Loucy (cell line): ENCODE data around the gene RCE1.

Experiments used
- H2AFZ ChIP-seq: fragments of 200-600 bp; sonication (generic); 2 replicates; pipeline ENCODE4 v1.6.0; 2016; ENCODE audit warnings: antibody characterized with exemption, mild to moderate bottlenecking, low read length, moderate library complexity
- H3F3A ChIP-seq: fragments of 200-600 bp; 2 replicates; pipeline ENCODE4 v1.6.0; 2016; ENCODE audit warnings: antibody characterized with exemption, low read depth, mild to moderate bottlenecking
- H3K27me3 ChIP-seq: fragments of 200-600 bp; sonication (generic); 2 replicates; pipeline ENCODE4 v1.6.1; 2014; ENCODE audit warnings: low read length, mild to moderate bottlenecking; ENCODE audit not compliant: insufficient read depth, poor library complexity, severe bottlenecking
- H3K36me3 ChIP-seq: fragments of 200-600 bp; sonication (generic); 2 replicates; pipeline ENCODE4 v1.6.1; 2016; ENCODE audit warnings: low read length; ENCODE audit not compliant: insufficient read depth
- H3K4me1 ChIP-seq: fragments of 200-600 bp; sonication (generic); 2 replicates; pipeline ENCODE4 v1.5.1; 2014; ENCODE audit warnings: low read length, mild to moderate bottlenecking; ENCODE audit not compliant: insufficient read depth, poor library complexity, severe bottlenecking
- H3K4me2 ChIP-seq: fragments of 200-600 bp; sonication (generic); 2 replicates; pipeline ENCODE4 v1.6.0; 2014; ENCODE audit warnings: antibody characterized with exemption, low read length, low read depth, mild to moderate bottlenecking; ENCODE audit not compliant: poor library complexity, severe bottlenecking
- H3K4me3 ChIP-seq: fragments of 200-600 bp; sonication (generic); 2 replicates; pipeline ENCODE4 v1.5.1; 2014; ENCODE audit warnings: low read length, mild to moderate bottlenecking, mixed read lengths; ENCODE audit not compliant: poor library complexity, severe bottlenecking
- H3K79me2 ChIP-seq: fragments of 200-600 bp; sonication (generic); 2 replicates; pipeline ENCODE4 v1.6.1; 2014; ENCODE audit warnings: low read length; ENCODE audit not compliant: insufficient read depth
- H3K9ac ChIP-seq: fragments of 200-600 bp; sonication (generic); 2 replicates; pipeline ENCODE4 v1.6.0; 2014; ENCODE audit warnings: mild to moderate bottlenecking, low read depth, low read length, moderate library complexity; ENCODE audit not compliant: poor library complexity, severe bottlenecking
- H3K9me2 ChIP-seq: fragments of 200-600 bp; sonication (generic); replicated peaks from 2 replicates; pipeline ENCODE4 v1.6.1; 2016; ENCODE audit warnings: low read depth, low read length, mixed read lengths
- H3K9me3 ChIP-seq: fragments of 200-600 bp; sonication (generic); 2 replicates; pipeline ENCODE4 v1.6.1; 2014; ENCODE audit warnings: mild to moderate bottlenecking, antibody characterized with exemption, low read length, low read depth; ENCODE audit not compliant: insufficient read depth
- H4K20me1 ChIP-seq: fragments of 200-600 bp; sonication (generic); 2 replicates; pipeline ENCODE4 v1.6.0; 2014; ENCODE audit warnings: antibody characterized with exemption, low read length, mild to moderate bottlenecking; ENCODE audit not compliant: insufficient read depth, poor library complexity, severe bottlenecking
- EZH2phosphoT487 ChIP-seq: fragments of 200-600 bp; IDR thresholded peaks from 2 replicates; pipeline ENCODE4 v1.6.1; 2018; ENCODE audit warnings: antibody characterized with exemption, mild to moderate bottlenecking, moderate library complexity, borderline replicate concordance
- TF ChIP-seq, protein P1 (sequence below): fragments of 200-600 bp; sonication (generic); conservative IDR thresholded peaks from 2 replicates; pipeline ENCODE4 v1.5.1; 2014; ENCODE audit warnings: mild to moderate bottlenecking, antibody characterized with exemption, low read length

The RCE1 gene

DNA sequence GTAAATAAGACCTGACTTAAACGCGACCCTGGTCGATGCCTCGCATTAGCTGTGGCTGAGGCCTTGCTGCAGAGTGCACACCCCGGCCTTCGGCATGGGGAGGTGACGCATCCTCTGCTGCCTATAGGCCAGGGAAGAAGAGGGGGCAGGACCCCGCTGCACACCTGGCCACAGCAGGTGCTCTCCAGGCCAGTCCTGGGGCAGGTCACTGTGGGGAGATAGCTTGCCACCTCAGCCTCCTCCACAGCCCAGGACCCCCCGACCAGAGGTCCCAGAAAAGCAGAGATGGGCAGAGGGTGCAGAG, 26.3 kb downstream of the RCE1 start:
- Histone ChIP-seq H3F3A (no peaks in the 10 kb centered on the region), H3K4me1 (no peaks in the 10 kb centered on the region), H4K20me1 (no peaks in the 10 kb centered on the region), H3K79me2 (no peaks in the 10 kb centered on the region), H3K9me3 (no peaks in the 10 kb centered on the region), H3K9ac (no peak overlapping the region), H3K36me3 (no peaks in the 10 kb centered on the region), H3K4me3 (no peak overlapping the region), H3K4me2 (no peak overlapping the region), H3K27me3 (no peaks in the 10 kb centered on the region), H2AFZ (no peak overlapping the region), H3K9me2 (no peaks in the 10 kb centered on the region)
- TF ChIP-seq, protein P1, sequence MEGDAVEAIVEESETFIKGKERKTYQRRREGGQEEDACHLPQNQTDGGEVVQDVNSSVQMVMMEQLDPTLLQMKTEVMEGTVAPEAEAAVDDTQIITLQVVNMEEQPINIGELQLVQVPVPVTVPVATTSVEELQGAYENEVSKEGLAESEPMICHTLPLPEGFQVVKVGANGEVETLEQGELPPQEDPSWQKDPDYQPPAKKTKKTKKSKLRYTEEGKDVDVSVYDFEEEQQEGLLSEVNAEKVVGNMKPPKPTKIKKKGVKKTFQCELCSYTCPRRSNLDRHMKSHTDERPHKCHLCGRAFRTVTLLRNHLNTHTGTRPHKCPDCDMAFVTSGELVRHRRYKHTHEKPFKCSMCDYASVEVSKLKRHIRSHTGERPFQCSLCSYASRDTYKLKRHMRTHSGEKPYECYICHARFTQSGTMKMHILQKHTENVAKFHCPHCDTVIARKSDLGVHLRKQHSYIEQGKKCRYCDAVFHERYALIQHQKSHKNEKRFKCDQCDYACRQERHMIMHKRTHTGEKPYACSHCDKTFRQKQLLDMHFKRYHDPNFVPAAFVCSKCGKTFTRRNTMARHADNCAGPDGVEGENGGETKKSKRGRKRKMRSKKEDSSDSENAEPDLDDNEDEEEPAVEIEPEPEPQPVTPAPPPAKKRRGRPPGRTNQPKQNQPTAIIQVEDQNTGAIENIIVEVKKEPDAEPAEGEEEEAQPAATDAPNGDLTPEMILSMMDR, result no peak
- no peak for TF ChIP-seq EZH2phosphoT487

DNA sequence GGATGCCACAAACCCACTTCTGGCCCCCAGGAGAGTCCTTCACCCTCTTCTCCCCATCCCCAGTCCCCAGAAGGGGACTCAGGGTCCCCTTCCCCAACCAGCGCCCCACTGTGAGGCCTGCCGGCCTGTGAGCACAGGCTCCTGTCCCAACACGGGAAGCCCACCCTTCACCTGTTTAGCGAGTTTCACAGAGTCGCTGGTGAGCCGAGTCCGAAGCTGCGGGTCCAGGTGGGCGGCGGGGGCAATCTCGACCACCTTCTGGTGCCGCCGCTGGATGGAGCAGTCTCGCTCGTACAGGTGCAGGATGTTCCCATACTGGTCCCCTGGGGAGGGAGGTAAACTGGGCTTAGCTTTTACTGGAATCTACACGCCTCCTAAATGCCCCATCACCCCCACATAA, 26.9 kb downstream of the RCE1 start:
- Histone ChIP-seq H3K9ac (no peak overlapping the region), H3K4me3 (no peak overlapping the region), H4K20me1 (no peaks in the 10 kb centered on the region), H3K4me1 (no peaks in the 10 kb centered on the region), H3K9me2 (no peaks in the 10 kb centered on the region), H3K79me2 (no peaks in the 10 kb centered on the region), H3K4me2 (no peak overlapping the region), H3K9me3 (no peaks in the 10 kb centered on the region), H3K36me3 (no peaks in the 10 kb centered on the region), H2AFZ (no peak overlapping the region), H3F3A (no peaks in the 10 kb centered on the region), H3K27me3 (no peaks in the 10 kb centered on the region)
- no peak for TF ChIP-seq EZH2phosphoT487
- TF ChIP-seq, protein P1, result no peak

DNA sequence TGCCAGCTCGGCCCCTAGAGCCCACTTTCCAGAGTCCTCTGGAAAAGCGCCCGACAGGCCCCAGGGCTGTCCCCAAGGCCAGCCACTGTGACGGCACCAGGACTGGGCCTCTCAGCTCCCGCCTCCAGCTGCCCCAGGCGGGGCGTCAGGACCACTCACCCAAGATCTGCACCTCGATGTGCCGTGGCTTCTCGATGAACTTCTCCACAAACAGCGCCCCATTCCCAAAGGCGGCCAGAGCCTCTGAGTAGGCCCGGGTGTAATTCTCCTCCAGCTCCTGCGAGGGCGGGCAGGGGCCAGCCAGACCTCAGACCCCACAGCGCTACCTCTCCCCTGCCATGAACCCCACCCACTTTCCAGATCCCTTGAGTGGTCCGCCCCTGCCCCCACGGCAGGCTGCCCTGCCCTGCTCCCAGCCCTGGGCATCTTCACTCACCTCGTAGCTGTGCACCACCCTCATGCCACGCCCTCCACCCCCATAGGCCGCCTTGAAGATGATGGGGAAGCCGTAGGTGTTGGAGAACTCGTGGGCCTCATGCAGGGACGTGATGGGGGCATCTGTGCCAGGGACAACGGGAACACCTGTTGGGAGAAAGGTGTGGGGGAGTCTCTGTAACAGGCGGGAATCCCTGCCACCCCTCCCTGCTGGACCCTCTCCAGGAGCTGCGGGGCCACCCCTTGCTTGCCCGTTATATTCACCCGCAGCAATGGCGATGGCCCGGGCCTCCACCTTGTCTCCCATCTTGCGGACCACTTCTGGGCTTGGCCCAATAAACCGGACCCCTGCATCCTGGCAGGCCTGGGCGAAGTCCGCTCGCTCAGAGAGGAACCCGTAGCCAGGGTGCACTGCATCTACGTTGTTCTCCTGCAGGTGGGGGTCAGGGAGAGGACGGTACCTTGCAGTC, 27.6 kb downstream of the RCE1 start:
- no peaks in the 10 kb centered on the region for H3K79me2 ChIP-seq
- H2AFZ ChIP-seq, result no peak overlapping the region

More for the DNA sequence above, 27.6 kb downstream of the RCE1 start:
- TF ChIP-seq EZH2phosphoT487, result no peak
- TF ChIP-seq, protein P1, result no peak
- Histone ChIP-seq H3K9me2 (no peaks in the 10 kb centered on the region), H3K36me3 (no peaks in the 10 kb centered on the region), H3K4me1 (no peaks in the 10 kb centered on the region), H3K27me3 (no peaks in the 10 kb centered on the region), H3K9me3 (no peaks in the 10 kb centered on the region), H3K9ac (no peak overlapping the region), H3F3A (no peaks in the 10 kb centered on the region), H4K20me1 (no peaks in the 10 kb centered on the region), H3K4me2 (no peak overlapping the region), H3K4me3 (no peak overlapping the region)
